Activated T-helper 1 cell treated with anti-CD3 and anti-CD28 coated beads, Interleukin-12 subunit alpha, Interleukin-12 subunit beta, Interleukin-2, Interleukin-4 antibody, amounts not matched to agents 30 ng/mL and 10 ng/mL and 1 ng/mL, durations not matched to agents 14 hours and 24 hours and 36 hours (primary cell): Measurements from ENCODE around the gene PRRT3. TPM values are rescaled to one million over a fixed set of nuclear protein-coding genes. Genes with fewer than 3 reads are reported as not detected.
A peak's percentile ranks its signal among the peaks of the same experiment; 100 is the strongest.
"Not testable (repeated sequence)": the region's sequence is repeated elsewhere in the genome, so short reads cannot be mapped to it uniquely, and the experiment has no call there.

ENCODE experiments used
- DNase-seq: peaks from one replicate; pipeline ENCODE4 v3.0.0; 2021; ENCODE audit warnings: low spot score
- H3K27ac Mint-ChIP-seq: one replicate; pipeline ENCODE4 v1.8.0; 2021; ENCODE audit warnings: mild to moderate bottlenecking, mixed read lengths
- H3K27me3 Mint-ChIP-seq: one replicate; pipeline ENCODE4 v1.8.0; 2022; ENCODE audit warnings: mild to moderate bottlenecking, moderate library complexity, mixed read lengths; ENCODE audit not compliant: insufficient read depth
- H3K36me3 Mint-ChIP-seq: one replicate; pipeline ENCODE4 v1.8.0; 2021; ENCODE audit warnings: low read depth, mixed read lengths
- H3K4me1 Mint-ChIP-seq: one replicate; pipeline ENCODE4 v1.8.0; 2021; ENCODE audit warnings: low read depth, mixed read lengths
- H3K4me3 Mint-ChIP-seq: one replicate; pipeline ENCODE4 v1.8.0; 2021; ENCODE audit warnings: mild to moderate bottlenecking, moderate library complexity, mixed read lengths
- H3K9me3 Mint-ChIP-seq: one replicate; pipeline ENCODE4 v1.8.0; 2021; ENCODE audit warnings: mixed read lengths
- intact Hi-C: fragments of 100-400 bp; cut with micrococcal nuclease; formaldehyde crosslinking; loops from one replicate; pipeline ENCODE4 v1.15.1; 2024
- total RNA-seq: library from RNA; stranded (reverse); gene quantifications from 2 replicates; pipeline ENCODE4 v1.2.3, GENCODE V29; 2022

Gene PRRT3
- total RNA-seq, 1 donor from 2014 or later, result 16.4 TPM

DNA sequence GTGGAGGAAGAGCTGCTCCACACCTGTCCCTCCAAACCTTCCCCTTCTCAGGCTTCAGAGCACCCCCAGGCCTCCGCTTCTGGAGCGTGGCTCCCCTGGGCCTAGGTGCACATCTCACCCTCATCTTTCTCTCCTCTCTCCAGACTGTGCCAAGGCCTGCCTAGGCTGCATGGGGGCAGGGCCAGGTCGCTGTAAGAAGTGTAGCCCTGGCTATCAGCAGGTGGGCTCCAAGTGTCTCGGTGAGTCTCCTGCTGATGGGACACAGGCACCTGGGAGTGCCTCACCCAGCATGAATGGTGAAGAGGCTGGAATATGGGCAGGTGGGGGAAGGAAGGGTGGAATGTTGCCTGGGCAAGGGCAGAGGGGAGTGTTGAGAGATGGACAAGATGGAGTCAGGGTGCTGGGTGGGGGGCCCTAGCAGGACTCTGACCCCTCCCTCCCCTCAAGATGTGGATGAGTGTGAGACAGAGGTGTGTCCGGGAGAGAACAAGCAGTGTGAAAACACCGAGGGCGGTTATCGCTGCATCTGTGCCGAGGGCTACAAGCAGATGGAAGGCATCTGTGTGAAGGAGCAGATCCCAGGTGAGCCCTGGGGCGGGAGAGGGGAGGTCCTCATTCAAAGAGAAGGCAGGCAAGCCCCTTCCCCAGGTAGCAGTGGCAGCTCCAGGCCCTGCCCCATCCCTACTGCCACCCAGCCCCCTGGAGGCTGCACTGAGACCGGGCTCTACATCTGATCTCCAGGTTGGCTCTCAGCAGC, 9.1 kb downstream of the PRRT3 start:
- H3K4me1 Mint-ChIP-seq, result peaks cover 6% of the 10 kb centered on the region
- no peak overlapping the region for H3K4me3 Mint-ChIP-seq
- H3K27me3 Mint-ChIP-seq, result no peaks in the 10 kb centered on the region
- no peak for DNase-seq
- no peak overlapping the region for H3K27ac Mint-ChIP-seq
- intact Hi-C loops, result no loop called here
- H3K9me3 Mint-ChIP-seq, result no peaks in the 10 kb centered on the region
- H3K36me3 Mint-ChIP-seq, result peaks cover 10% of the 10 kb centered on the region

DNA sequence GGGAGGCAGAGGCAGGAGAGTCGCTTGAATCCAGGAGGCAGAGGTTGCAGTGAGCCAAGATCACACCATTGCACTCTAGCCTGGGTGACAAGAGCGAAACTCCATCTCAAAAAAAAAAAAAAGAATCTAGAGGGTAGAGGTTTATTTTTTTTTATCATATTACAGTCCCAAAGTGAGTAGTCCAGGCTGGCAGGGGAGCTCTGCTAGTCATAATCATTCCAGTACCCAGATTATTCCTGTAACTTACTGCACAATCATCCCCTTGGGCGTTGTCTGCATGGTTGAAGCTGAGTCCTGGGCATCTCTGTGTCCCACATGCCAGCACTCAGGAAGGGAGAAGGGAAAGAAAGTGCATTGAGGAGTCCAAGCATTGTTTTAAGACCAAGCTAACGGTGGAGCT, 10.0 kb downstream of the PRRT3 start:
- no peak for DNase-seq
- H3K9me3 Mint-ChIP-seq, result no peaks in the 10 kb centered on the region
- no peak overlapping the region for H3K27ac Mint-ChIP-seq
- peaks cover 8% of the 10 kb centered on the region for H3K4me1 Mint-ChIP-seq
- peaks cover 10% of the 10 kb centered on the region for H3K36me3 Mint-ChIP-seq
- no peak overlapping the region for H3K4me3 Mint-ChIP-seq
- intact Hi-C loops, result no loop called here
- H3K27me3 Mint-ChIP-seq, result no peaks in the 10 kb centered on the region

DNA sequence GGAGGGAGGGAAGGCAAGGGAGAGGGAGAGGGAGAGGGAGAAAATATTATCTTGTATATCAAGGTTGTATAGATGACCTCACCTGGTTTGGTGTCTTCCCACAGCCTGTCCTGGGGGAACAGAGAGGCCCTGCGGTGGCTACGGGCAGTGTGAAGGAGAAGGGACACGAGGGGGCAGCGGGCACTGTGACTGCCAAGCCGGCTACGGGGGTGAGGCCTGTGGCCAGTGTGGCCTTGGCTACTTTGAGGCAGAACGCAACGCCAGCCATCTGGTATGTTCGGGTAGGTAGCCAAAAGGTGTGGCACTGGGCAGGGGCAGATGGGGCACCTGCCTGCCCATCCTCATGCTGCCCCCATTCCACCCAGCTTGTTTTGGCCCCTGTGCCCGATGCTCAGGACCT, 11.5 kb downstream of the PRRT3 start:
- no peak overlapping the region for H3K27ac Mint-ChIP-seq
- no peaks in the 10 kb centered on the region for H3K9me3 Mint-ChIP-seq
- H3K4me3 Mint-ChIP-seq, result no peak overlapping the region
- peaks cover 15% of the 10 kb centered on the region for H3K36me3 Mint-ChIP-seq
- H3K27me3 Mint-ChIP-seq, result no peaks in the 10 kb centered on the region
- H3K4me1 Mint-ChIP-seq, result peaks cover 14% of the 10 kb centered on the region
- no peak for DNase-seq
- intact Hi-C loops, result no loop called here

DNA sequence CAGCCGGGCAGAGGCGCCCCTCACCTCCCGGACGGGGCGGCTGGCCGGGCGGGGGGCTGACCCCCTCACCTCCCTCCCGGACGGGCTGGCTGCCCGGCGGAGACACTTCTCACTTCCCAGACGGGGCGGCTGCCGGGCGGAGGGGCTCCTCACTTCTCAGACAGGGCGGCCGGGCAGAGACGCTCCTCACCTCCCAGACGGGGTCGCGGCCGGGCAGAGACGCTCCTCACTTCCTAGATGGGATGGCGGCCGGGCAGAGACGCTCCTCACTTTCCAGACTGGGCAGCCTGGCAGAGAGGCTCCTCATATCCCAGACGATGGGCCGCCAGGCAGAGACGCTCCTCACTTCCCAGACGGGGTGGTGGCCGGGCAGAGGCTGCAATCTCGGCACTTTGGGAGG, 12.3 kb downstream of the PRRT3 start:
- peaks cover 23% of the 10 kb centered on the region for H3K4me1 Mint-ChIP-seq
- intact Hi-C loops, result loop anchor here (10.0 kb wide), 1 partner anchor 285 kb away; no protein-coding TSS in a partner anchor
- H3K36me3 Mint-ChIP-seq, result peaks cover 24% of the 10 kb centered on the region
- H3K4me3 Mint-ChIP-seq, H3K9me3 Mint-ChIP-seq, DNase-seq, H3K27ac Mint-ChIP-seq, H3K27me3 Mint-ChIP-seq: not testable (repeated sequence)

DNA sequence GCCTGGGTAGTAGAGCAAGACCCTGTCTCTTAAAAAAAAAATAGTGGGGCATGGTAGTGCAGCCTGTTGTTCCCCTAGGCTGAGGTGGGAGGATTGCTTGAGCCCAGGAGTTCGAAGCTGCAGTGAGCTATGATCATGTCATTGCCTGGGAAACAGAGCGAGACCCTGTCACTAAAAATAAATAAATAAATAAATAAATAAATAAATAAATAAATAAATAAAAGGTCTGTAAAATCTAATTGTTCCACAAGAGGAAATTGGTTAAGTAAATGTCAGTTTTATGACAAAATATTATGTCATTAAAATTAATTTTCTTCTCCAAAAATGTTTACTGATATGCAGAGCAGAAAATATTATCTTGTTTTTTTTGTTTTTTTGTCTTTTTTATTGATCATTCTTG, 13.2 kb downstream of the PRRT3 start:
- Mint-ChIP-seq H3K4me3 (no peak overlapping the region), H3K27ac (no peak overlapping the region), H3K27me3 (no peaks in the 10 kb centered on the region), H3K9me3 (no peaks in the 10 kb centered on the region), H3K4me1 (peaks cover 29% of the 10 kb centered on the region), H3K36me3 (peaks cover 23% of the 10 kb centered on the region)
- intact Hi-C loops, result loop anchor here (10.0 kb wide), 1 partner anchor 286 kb away; no protein-coding TSS in a partner anchor
- DNase-seq, result no peak

DNA sequence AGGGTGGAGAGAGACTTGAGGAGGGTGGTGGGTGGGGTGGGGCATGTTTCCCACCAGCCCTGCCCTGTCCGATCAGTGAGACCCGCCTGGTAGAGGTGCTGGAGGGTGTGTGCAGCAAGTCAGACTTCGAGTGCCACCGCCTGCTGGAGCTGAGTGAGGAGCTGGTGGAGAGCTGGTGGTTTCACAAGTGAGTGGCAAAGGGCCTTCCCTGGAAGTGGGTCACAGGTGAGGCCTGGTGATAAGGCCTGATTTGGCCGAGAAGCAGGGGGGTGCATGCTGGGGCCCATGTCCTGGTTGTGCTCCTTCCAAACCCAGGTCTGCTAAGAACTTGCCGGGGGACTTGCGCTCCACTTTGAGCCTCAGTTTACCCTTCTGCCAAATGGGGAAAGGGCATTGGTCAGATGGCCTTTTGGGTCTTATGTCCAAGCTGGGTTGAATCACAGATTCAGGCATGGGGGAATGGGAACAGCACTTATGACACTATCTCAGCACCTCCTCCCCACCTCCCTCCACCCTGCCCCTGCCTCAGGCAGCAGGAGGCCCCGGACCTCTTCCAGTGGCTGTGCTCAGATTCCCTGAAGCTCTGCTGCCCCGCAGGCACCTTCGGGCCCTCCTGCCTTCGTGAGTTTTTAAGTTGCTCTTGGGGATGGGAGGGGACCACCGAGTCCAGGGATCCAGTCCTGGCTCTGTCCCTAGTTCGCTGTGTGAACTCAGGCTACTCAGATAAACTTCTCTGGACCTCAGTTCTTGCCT, 14.5 kb downstream of the PRRT3 start:
- no peak overlapping the region for H3K4me3 Mint-ChIP-seq
- intact Hi-C loops, result loop anchor here (10.0 kb wide), 1 partner anchor 287 kb away; no protein-coding TSS in a partner anchor
- H3K4me1 Mint-ChIP-seq, result peaks cover 29% of the 10 kb centered on the region
- H3K27ac Mint-ChIP-seq, result no peak overlapping the region
- H3K27me3 Mint-ChIP-seq, result no peaks in the 10 kb centered on the region
- H3K9me3 Mint-ChIP-seq, result no peaks in the 10 kb centered on the region
- DNase-seq, result no peak
- peaks cover 20% of the 10 kb centered on the region for H3K36me3 Mint-ChIP-seq

DNA sequence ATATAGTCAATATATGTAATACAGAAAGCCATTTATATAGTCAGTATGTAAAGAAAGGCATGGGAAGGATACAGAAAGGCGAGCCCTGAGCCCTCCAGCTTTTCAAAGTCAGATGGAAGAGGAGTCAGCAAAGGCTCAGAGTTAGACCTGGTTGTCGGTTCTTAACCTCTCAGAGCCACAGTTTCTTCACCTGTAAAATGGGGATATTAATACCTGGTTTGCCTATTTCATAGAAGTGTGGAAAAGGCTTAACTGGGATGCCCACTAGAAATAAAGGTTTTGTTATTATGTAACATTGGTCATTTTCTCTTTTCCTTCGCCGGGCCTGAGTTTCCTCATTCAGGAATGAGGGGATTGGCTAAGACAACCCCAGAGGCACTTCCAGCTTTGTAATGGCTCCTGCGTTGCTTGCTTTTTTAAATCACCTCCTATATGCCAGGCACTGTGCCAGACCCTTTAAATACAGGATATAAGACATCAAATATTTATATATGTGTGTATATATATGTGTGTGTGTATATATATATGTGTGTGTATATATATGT, 16.2 kb downstream of the PRRT3 start:
- Mint-ChIP-seq H3K4me3 (peak overlapping the region; percentile 96), H3K27me3 (no peaks in the 10 kb centered on the region), H3K4me1 (peaks cover 34% of the 10 kb centered on the region), H3K27ac (no peak overlapping the region), H3K36me3 (peaks cover 15% of the 10 kb centered on the region), H3K9me3 (no peaks in the 10 kb centered on the region)
- intact Hi-C loops, result loop anchor here (10.0 kb wide), 1 partner anchor 289 kb away; no protein-coding TSS in a partner anchor
- DNase-seq, result no peak

DNA sequence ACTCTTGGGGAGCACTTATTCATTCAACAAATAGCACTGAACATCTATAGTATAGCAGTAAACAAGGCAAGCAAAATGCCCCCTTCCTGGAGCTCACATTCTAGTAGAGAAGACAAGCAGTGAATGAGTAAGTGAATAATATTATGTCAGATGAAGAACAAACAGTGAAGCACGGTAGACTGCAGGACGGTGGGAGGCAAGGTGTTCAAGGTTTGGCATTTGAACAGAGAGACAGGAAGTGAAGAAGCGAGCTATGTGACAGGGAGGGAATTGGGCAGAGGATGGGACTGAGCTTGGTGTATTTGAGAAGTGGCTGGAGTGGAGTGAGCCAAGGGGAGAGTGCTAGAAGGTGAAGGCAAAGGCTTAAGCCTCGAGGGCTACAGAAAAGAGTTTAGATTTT, 17.2 kb downstream of the PRRT3 start:
- H3K27ac Mint-ChIP-seq, result peak overlapping the region; percentile 95
- H3K4me3 Mint-ChIP-seq, result peak overlapping the region; percentile 96
- intact Hi-C loops, result loop anchor here (1.0 to 10.0 kb wide), 3 partner anchors 11 to 1912 kb away; partner anchors contain the start of gene TAMM41
- H3K9me3 Mint-ChIP-seq, result no peaks in the 10 kb centered on the region
- H3K27me3 Mint-ChIP-seq, result no peaks in the 10 kb centered on the region
- H3K4me1 Mint-ChIP-seq, result peaks cover 34% of the 10 kb centered on the region
- no peak for DNase-seq
- H3K36me3 Mint-ChIP-seq, result peaks cover 15% of the 10 kb centered on the region

DNA sequence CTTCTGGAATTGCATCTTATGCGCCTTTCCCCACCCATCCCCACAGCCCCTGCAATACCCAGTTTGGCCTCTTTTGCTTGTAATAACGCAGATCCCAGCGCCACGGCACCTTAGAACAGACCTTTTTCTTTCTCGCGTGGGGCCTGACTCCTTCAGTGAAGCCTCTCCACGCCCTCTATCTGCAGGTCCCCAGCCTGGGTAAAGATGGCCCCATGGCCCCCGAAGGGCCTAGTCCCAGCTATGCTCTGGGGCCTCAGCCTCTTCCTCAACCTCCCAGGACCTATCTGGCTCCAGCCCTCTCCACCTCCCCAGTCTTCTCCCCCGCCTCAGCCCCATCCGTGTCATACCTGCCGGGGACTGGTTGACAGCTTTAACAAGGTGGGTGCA, 18.0 kb downstream of the PRRT3 start:
- no peaks in the 10 kb centered on the region for H3K27me3 Mint-ChIP-seq
- H3K9me3 Mint-ChIP-seq, result no peaks in the 10 kb centered on the region
- H3K27ac Mint-ChIP-seq, result peak overlapping the region; percentile 95
- no peak for DNase-seq
- peaks cover 34% of the 10 kb centered on the region for H3K4me1 Mint-ChIP-seq
- peak overlapping the region; percentile 96 for H3K4me3 Mint-ChIP-seq
- peaks cover 15% of the 10 kb centered on the region for H3K36me3 Mint-ChIP-seq
- intact Hi-C loops, result loop anchor here (1.0 to 10.0 kb wide), 3 partner anchors 12 to 1913 kb away; partner anchors contain the start of gene TAMM41

DNA sequence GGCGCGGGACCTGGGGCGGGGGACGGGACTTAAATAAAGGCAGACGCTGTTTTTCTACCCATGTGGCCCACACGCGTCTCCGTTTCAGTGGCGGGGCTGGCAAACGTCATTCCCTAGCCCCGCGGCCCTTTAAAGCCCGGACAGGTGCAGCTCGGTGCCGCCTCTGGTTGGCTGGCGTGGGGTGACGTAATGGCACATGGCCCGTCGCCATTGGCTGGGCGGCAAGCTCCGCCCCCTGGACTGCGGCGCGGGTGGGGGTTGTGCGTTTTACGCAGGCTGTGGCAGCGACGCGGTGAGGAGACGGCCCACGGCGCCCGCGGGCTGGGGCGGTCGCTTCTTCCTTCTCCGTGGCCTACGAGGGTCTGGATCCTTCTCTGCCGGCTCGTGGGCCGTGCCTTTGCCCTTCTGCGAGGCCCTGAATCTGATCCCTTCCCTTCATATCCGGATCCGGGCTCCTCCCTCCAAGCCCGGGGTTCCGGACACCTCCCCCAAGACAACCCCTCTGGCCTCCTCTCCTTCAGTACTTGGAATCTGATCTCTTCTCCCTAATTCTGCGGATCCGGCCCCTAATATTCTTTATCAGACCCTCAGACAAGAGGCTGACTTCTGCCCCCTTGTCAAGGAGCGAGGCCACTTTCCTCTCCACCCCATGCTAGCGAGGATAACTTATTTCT, 18.5 kb downstream of the PRRT3 start, which contains the start of gene CRELD1:
Gene CRELD1, plus strand, starts transcription at position 274 of the 674 bp plus-strand sequence. CDS start 605 bp downstream, outside the sequence.
- intact Hi-C loops, result loop anchor here (1.0 to 10.0 kb wide), 12 partner anchors 13 to 1914 kb away; partner anchors contain the start of genes ARPC4, BRK1, EMC3 and FANCD2
- Mint-ChIP-seq H3K27me3 (no peaks in the 10 kb centered on the region), H3K4me1 (peaks cover 34% of the 10 kb centered on the region), H3K36me3 (peaks cover 15% of the 10 kb centered on the region), H3K9me3 (no peaks in the 10 kb centered on the region), H3K4me3 (peak within 1 kb of the TSS; percentile 96), H3K27ac (peak within 1 kb of the TSS; percentile 95)
- DNase-seq, result peak; percentile 97

DNA sequence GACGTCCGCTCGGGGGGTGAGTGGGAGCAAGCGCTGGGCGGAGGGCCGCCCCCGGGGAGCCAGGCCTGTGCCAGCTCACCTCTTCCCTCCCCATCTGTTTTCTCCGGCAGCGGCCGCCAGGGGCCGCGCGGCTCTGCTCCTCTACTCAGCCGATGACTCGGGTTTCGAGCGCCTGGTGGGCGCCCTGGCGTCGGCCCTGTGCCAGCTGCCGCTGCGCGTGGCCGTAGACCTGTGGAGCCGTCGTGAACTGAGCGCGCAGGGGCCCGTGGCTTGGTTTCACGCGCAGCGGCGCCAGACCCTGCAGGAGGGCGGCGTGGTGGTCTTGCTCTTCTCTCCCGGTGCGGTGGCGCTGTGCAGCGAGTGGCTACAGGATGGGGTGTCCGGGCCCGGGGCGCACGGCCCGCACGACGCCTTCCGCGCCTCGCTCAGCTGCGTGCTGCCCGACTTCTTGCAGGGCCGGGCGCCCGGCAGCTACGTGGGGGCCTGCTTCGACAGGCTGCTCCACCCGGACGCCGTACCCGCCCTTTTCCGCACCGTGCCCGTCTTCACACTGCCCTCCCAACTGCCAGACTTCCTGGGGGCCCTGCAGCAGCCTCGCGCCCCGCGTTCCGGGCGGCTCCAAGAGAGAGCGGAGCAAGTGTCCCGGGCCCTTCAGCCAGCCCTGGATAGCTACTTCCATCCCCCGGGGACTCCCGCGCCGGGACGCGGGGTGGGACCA, 19.2 kb downstream of the PRRT3 start:
- peak overlapping the region; percentile 95 for H3K27ac Mint-ChIP-seq
- DNase-seq, result peak; percentile 78
- no peaks in the 10 kb centered on the region for H3K9me3 Mint-ChIP-seq
- peaks cover 34% of the 10 kb centered on the region for H3K4me1 Mint-ChIP-seq
- intact Hi-C loops, result loop anchor here (1.0 to 10.0 kb wide), 16 partner anchors 18 to 1914 kb away; partner anchors contain the start of genes ARPC4, BRK1, BRPF1 and EMC3
- H3K36me3 Mint-ChIP-seq, result peaks cover 15% of the 10 kb centered on the region
- H3K27me3 Mint-ChIP-seq, result no peaks in the 10 kb centered on the region
- H3K4me3 Mint-ChIP-seq, result peak overlapping the region; percentile 96

DNA sequence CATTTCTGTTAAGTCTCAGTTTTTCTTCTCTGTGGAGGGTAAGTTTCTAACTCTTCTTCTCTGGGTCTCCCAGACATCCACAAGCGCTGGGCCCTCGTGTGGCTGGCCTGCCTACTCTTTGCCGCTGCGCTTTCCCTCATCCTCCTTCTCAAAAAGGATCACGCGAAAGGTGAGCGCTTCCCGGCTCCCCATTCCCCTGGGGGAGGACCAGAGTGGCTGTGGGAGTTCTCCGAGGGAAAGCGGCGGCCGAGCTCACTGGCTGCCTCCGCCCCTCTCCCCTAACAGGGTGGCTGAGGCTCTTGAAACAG, 19.7 kb downstream of the PRRT3 start:
- Mint-ChIP-seq H3K27me3 (no peaks in the 10 kb centered on the region), H3K4me1 (peaks cover 34% of the 10 kb centered on the region), H3K4me3 (peak overlapping the region; percentile 96), H3K9me3 (no peaks in the 10 kb centered on the region), H3K36me3 (peaks cover 15% of the 10 kb centered on the region), H3K27ac (peak overlapping the region; percentile 95)
- no peak for DNase-seq
- intact Hi-C loops, result loop anchor here (1.0 to 10.0 kb wide), 8 partner anchors 17 to 1915 kb away; partner anchors contain the start of genes ARPC4, BRPF1, JAGN1 and MTMR14
